Measurements from ENCODE around the gene NDUFS2.

NDUFS2 gene

DNA sequence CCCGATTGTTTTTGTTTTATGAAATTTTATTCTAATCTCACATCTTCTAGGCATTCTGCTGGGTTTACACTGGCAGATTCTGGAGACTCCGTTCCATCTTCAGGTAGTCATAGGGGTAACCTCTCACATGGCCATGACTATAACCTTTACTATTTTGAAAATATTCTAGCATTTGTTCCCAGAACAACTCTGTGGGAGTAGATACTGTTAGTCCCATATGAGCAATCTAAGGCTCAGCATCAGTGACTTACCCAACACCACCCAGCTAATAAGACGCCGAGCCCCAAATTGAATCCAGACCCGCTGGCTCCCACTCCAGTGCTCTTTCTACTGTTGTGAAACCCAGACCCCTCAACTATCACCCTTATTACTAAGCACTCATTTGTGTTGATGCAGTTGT is 13.1 kb upstream of the NDUFS2 start:
- Histone ChIP-seq H3K27me3 (no peaks in the 10 kb centered on the region), H3K36me3 (no peaks in the 10 kb centered on the region), H3K4me1 (peaks cover 5% of the 10 kb centered on the region; the same call in 1 of the 2 replicates), H3K4me3 (ENCODE audit: low read depth, low read length) (no peak overlapping the region), H3K9me3 (no peaks in the 10 kb centered on the region)
- TF ChIP-seq, protein P1, sequence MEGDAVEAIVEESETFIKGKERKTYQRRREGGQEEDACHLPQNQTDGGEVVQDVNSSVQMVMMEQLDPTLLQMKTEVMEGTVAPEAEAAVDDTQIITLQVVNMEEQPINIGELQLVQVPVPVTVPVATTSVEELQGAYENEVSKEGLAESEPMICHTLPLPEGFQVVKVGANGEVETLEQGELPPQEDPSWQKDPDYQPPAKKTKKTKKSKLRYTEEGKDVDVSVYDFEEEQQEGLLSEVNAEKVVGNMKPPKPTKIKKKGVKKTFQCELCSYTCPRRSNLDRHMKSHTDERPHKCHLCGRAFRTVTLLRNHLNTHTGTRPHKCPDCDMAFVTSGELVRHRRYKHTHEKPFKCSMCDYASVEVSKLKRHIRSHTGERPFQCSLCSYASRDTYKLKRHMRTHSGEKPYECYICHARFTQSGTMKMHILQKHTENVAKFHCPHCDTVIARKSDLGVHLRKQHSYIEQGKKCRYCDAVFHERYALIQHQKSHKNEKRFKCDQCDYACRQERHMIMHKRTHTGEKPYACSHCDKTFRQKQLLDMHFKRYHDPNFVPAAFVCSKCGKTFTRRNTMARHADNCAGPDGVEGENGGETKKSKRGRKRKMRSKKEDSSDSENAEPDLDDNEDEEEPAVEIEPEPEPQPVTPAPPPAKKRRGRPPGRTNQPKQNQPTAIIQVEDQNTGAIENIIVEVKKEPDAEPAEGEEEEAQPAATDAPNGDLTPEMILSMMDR (IDR thresholded peaks at IDR 0.05; ENCODE audit: low read depth, low read length) = no peak
- no peak for DNase-seq

DNA sequence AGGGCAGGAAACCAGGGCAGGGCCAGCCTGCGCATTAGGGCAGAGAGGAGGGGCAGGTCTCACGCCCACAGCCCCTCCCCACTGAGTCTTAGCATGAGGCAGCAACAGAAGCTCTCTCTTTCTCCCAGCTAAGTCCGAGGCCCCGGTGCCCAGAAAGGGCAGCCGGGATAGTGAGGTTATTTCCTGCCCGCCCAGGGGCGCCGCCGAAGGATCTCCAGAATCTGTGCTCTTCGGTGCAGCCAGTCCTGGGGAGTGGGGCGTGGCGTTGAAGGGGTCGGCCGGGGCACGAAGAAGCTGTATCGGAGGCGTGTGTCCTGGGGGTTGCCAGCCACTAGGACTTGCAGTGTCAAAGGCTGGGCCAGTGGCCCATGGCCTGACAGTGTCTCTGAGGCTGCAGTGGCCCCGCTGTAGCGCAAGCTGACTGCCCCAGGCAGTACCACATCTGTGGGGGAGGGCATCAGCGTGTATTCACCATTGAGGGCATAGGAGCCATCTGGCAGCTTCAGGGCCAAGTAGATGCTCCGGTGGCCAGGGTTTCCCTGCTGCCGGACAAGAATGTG is 11.1 kb upstream of the NDUFS2 start:
- no peaks in the 10 kb centered on the region for H3K36me3 ChIP-seq
- no peak overlapping the region for H3K4me3 ChIP-seq (ENCODE audit: low read depth, low read length)
- DNase-seq = peak; percentile 37

GRCh38 chr1:161191971-161192370 is 10.2 kb upstream of the NDUFS2 start:
- Histone ChIP-seq H3K4me1 (peaks cover 11% of the 10 kb centered on the region), H3K36me3 (no peaks in the 10 kb centered on the region), H3K4me3 (ENCODE audit: low read depth, low read length) (no peak overlapping the region), H3K27me3 (no peaks in the 10 kb centered on the region), H3K9me3 (no peaks in the 10 kb centered on the region)
- no peak for DNase-seq
- TF ChIP-seq, protein P1 (IDR thresholded peaks at IDR 0.05; ENCODE audit: low read depth, low read length) = no peak

More for the DNA sequence above, 11.1 kb upstream of the NDUFS2 start:
- Histone ChIP-seq H3K27me3 (no peaks in the 10 kb centered on the region), H3K9me3 (no peaks in the 10 kb centered on the region), H3K4me1 (peaks cover 5% of the 10 kb centered on the region; the same call in 1 of the 2 replicates)
- TF ChIP-seq, protein P1 (IDR thresholded peaks at IDR 0.05; ENCODE audit: low read depth, low read length) = no peak

DNA sequence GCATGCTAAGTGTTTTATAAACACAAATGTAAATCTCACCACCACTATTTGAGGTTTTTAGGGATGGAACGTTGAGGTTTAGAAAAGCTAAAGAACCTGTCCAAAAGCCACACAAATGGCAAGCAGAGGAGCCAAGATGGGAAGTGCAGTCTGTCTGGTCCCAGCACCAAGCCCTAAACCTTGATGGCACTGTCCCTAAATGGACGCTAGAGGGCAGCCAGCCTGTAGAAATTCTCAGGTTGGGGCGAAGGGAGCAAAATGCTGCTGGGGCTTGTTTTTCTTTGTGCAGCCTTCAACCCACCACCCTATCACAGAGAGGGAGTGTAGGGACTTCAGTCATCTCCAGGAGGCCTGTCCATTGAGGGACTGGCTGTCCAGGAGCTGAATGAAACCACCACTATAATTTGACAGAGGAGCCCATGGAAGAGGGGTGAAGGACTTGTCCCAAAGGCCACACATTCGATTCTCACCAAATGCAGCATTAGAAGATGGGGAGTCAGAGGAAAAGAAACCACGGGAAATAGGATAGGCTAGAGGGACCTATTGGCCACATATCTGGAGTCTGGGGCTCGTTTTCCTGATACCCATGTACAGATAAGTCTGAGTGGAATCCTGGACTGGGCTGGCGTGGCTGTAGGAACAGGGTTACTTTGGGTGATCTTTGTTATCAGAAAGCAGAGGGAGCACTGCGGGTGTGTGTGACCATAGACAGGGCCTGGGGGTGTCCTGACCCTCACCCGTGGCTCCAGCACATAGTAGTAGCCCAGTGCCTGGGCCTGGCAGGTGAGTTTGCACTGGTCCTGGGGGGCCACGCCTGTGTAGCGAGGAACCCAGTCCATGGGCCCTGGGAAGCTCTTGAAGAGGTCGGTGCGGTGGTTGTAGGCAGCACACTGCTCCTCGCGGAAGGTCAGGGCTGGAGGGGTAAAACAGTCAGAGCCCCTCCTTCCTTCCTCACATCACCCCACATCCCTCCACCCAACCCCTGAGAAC is 9.4 kb upstream of the NDUFS2 start:
- TF ChIP-seq, protein P1 (IDR thresholded peaks at IDR 0.05; ENCODE audit: low read depth, low read length) = peak; percentile 95
- H3K4me3 ChIP-seq (ENCODE audit: low read depth, low read length) = no peak overlapping the region
- H3K4me1 ChIP-seq = peaks cover 16% of the 10 kb centered on the region
- no peaks in the 10 kb centered on the region for H3K9me3 ChIP-seq
- H3K36me3 ChIP-seq = no peaks in the 10 kb centered on the region
- no peaks in the 10 kb centered on the region for H3K27me3 ChIP-seq
- peak; percentile 74 for DNase-seq

GRCh38 chr1:161193561-161194235 is 8.5 kb upstream of the NDUFS2 start:
- peaks cover 25% of the 10 kb centered on the region for H3K4me1 ChIP-seq
- no peaks in the 10 kb centered on the region for H3K36me3 ChIP-seq
- DNase-seq = no peak
- no peaks in the 10 kb centered on the region for H3K27me3 ChIP-seq
- TF ChIP-seq, protein P1 (IDR thresholded peaks at IDR 0.05; ENCODE audit: low read depth, low read length) = no peak
- no peaks in the 10 kb centered on the region for H3K9me3 ChIP-seq
- H3K4me3 ChIP-seq (ENCODE audit: low read depth, low read length) = no peak overlapping the region

All from BE2C (cell line).